WI38 (cell line): Measurements from ENCODE around the gene SLC29A1.

Experiments used
- H3K4me3 ChIP-seq: 2 replicates; pipeline ENCODE4 v1.5.1; 2011; ENCODE audit warnings: low read depth, mild to moderate bottlenecking, control low read depth, low read length
- CTCF ChIP-seq: IDR thresholded peaks from 2 replicates; pipeline ENCODE4 v1.5.1; 2012; ENCODE audit warnings: low read depth, mild to moderate bottlenecking, control low read depth, low read length

SLC29A1 gene

GRCh38 chr6:44207966-44208365, 15.4 kb upstream of the SLC29A1 start:
- no peak for TF ChIP-seq CTCF
- H3K4me3 ChIP-seq, result no peak overlapping the region

GRCh38 chr6:44211284-44211683, 12.1 kb upstream of the SLC29A1 start:
- no peak overlapping the region for H3K4me3 ChIP-seq
- no peak for TF ChIP-seq CTCF

GRCh38 chr6:44214307-44214706, 9.1 kb upstream of the SLC29A1 start:
- TF ChIP-seq CTCF, result no peak
- no peak overlapping the region for H3K4me3 ChIP-seq

- no peak for TF ChIP-seq CTCF
- H3K4me3 ChIP-seq, result no peak within 1 kb of the TSS
These were observed 6.6 kb upstream of the SLC29A1 start, which contains the start of gene MYMX for GRCh38 chr6:44216677-44217331. MYMX (plus strand) TSS chr6:44216926; CDS start chr6:44217472, 546 bp downstream.

- no peak overlapping the region for H3K4me3 ChIP-seq
- TF ChIP-seq CTCF, result no peak
These were observed 5.9 kb upstream of the SLC29A1 start for GRCh38 chr6:44217332-44218143.

- TF ChIP-seq CTCF, result no peak
- H3K4me3 ChIP-seq, result peak overlapping the region; percentile 54
These were observed 4.2 kb upstream of the SLC29A1 start for GRCh38 chr6:44219053-44219814.
